ENCODE data around the gene RBMS1. TPM values are rescaled to one million over a fixed set of nuclear protein-coding genes. Genes with fewer than 3 reads are reported as not detected.

Gene RBMS1
- total RNA-seq, 1 experiment from 2014 or later: 61.9 TPM

GRCh38 chr2:160264308-160264707 is 229.3 kb downstream of the RBMS1 start:
- BruUV-seq (replicated peaks): no TSS peak
- no peak for DNase-seq
- intact Hi-C loops (cut with micrococcal nuclease; ENCODE audit: unreplicated experiment): no loop called here
- Mint-ChIP-seq H3K4me3 (ENCODE audit: low read depth, unreplicated experiment) (no peak overlapping the region), H3K36me3 (ENCODE audit: insufficient read depth, unreplicated experiment) (peaks cover 20% of the 10 kb centered on the region), H3K27me3 (ENCODE audit: unreplicated experiment) (no peaks in the 10 kb centered on the region), H3K4me1 (ENCODE audit: low read depth, unreplicated experiment) (peaks cover 33% of the 10 kb centered on the region), H3K27ac (ENCODE audit: unreplicated experiment) (peak overlapping the region; percentile 2), H3K9me3 (ENCODE audit: low read depth, unreplicated experiment) (peaks cover 2% of the 10 kb centered on the region)
- CTCF ChIA-PET: no interaction called here
- no peak for TF ChIP-seq CTCF (IDR thresholded peaks at IDR 0.05; ENCODE audit: unreplicated experiment)

- Mint-ChIP-seq H3K4me1 (ENCODE audit: low read depth, unreplicated experiment) (peaks cover 21% of the 10 kb centered on the region), H3K27me3 (ENCODE audit: unreplicated experiment) (no peaks in the 10 kb centered on the region), H3K9me3 (ENCODE audit: low read depth, unreplicated experiment) (peaks cover 2% of the 10 kb centered on the region), H3K36me3 (ENCODE audit: insufficient read depth, unreplicated experiment) (peaks cover 13% of the 10 kb centered on the region), H3K4me3 (ENCODE audit: low read depth, unreplicated experiment) (no peak overlapping the region), H3K27ac (ENCODE audit: unreplicated experiment) (no peak overlapping the region)
- intact Hi-C loops (cut with micrococcal nuclease; ENCODE audit: unreplicated experiment): no loop called here
- no peak for DNase-seq
- TF ChIP-seq CTCF (IDR thresholded peaks at IDR 0.05; ENCODE audit: unreplicated experiment): no peak
- BruUV-seq (replicated peaks): no TSS peak
- CTCF ChIA-PET: interaction anchor here (0.9 kb wide), 1 partner anchor 10 kb away, joined by 3 read pairs; no protein-coding TSS in a partner anchor
Observed at GRCh38 chr2:160261732-160262131, 231.9 kb downstream of the RBMS1 start.

GRCh38 chr2:160258492-160258805 is 235.2 kb downstream of the RBMS1 start:
- no peak for DNase-seq
- Mint-ChIP-seq H3K27ac (ENCODE audit: unreplicated experiment) (no peak overlapping the region), H3K36me3 (ENCODE audit: insufficient read depth, unreplicated experiment) (peaks cover 16% of the 10 kb centered on the region), H3K27me3 (ENCODE audit: unreplicated experiment) (no peaks in the 10 kb centered on the region), H3K9me3 (ENCODE audit: low read depth, unreplicated experiment) (peaks cover 2% of the 10 kb centered on the region), H3K4me1 (ENCODE audit: low read depth, unreplicated experiment) (peaks cover 35% of the 10 kb centered on the region), H3K4me3 (ENCODE audit: low read depth, unreplicated experiment) (no peak overlapping the region)
- no TSS peak for BruUV-seq (replicated peaks)
- intact Hi-C loops (cut with micrococcal nuclease; ENCODE audit: unreplicated experiment): no loop called here
- CTCF ChIA-PET: no interaction called here
- no peak for TF ChIP-seq CTCF (IDR thresholded peaks at IDR 0.05; ENCODE audit: unreplicated experiment)

GRCh38 chr2:160257743-160258491 is 235.7 kb downstream of the RBMS1 start:
- intact Hi-C loops (cut with micrococcal nuclease; ENCODE audit: unreplicated experiment): no loop called here
- no TSS peak for BruUV-seq (replicated peaks)
- Mint-ChIP-seq H3K36me3 (ENCODE audit: insufficient read depth, unreplicated experiment) (peaks cover 13% of the 10 kb centered on the region), H3K9me3 (ENCODE audit: low read depth, unreplicated experiment) (peaks cover 2% of the 10 kb centered on the region), H3K27ac (ENCODE audit: unreplicated experiment) (peak overlapping the region; percentile 93), H3K27me3 (ENCODE audit: unreplicated experiment) (no peaks in the 10 kb centered on the region), H3K4me1 (ENCODE audit: low read depth, unreplicated experiment) (peaks cover 37% of the 10 kb centered on the region), H3K4me3 (ENCODE audit: low read depth, unreplicated experiment) (peak overlapping the region; percentile 21)
- no peak for DNase-seq
- TF ChIP-seq CTCF (IDR thresholded peaks at IDR 0.05; ENCODE audit: unreplicated experiment): no peak
- CTCF ChIA-PET: interaction anchor here (0.8 to 1.1 kb wide), 2 partner anchors 27 to 50 kb away, joined by 3 read pairs; no protein-coding TSS in a partner anchor

Data from Calu3 (cell line).